HG02840 (cell line): ENCODE data around the gene GHDC.
"Not testable (repeated sequence)": the region's sequence is repeated elsewhere in the genome, so short reads cannot be mapped to it uniquely, and the experiment has no call there.

Experiments used
- ATAC-seq: cut with Tn5 transposase; IDR thresholded peaks from one replicate; pipeline ENCODE4 v1.9.1; 2021; ENCODE audit warnings: mild to moderate bottlenecking, moderate library complexity, moderate number of reproducible peaks; ENCODE audit not compliant: unreplicated experiment, low FRiP score

Gene GHDC

DNA sequence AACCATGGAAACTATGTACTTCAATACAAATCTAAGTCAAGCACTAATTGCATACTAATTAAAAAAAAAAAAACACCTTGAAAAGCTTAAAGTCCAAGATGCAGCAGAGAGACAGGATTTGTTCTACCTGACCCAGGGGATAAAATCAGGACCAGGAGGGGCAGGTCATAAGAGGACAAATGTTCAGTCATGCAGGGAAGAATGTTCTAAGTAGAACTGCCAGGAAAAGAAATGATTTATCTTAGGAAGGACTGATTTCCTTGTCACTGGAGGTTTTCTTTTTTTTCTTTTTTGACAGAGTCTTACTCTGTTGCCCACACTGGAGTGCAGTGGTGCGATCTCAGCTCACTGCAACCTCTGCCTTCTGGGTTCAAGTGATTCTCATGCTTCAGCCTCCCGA is 9.1 kb upstream of the GHDC start:
- no peak for ATAC-seq

GRCh38 chr17:42202696-42203095 is 8.4 kb upstream of the GHDC start:
- no peak for ATAC-seq

- no peak for ATAC-seq
These were observed 7.9 kb upstream of the GHDC start for GRCh38 chr17:42202159-42202558.

DNA sequence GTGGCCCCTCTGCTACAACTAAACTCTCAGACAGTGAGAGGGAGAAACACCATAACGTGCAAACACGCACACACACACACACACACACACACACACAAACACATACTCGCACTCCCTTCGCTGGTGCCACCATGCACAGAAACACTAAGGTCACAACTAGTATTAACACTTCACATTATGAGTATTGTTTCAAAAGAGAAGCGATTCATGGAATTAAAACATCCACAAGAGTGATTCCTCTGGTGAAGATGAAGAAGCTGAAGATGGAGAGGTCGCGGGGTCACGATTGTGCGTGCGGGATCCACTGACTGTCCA is 7.1 kb upstream of the GHDC start:
- ATAC-seq: no peak

DNA sequence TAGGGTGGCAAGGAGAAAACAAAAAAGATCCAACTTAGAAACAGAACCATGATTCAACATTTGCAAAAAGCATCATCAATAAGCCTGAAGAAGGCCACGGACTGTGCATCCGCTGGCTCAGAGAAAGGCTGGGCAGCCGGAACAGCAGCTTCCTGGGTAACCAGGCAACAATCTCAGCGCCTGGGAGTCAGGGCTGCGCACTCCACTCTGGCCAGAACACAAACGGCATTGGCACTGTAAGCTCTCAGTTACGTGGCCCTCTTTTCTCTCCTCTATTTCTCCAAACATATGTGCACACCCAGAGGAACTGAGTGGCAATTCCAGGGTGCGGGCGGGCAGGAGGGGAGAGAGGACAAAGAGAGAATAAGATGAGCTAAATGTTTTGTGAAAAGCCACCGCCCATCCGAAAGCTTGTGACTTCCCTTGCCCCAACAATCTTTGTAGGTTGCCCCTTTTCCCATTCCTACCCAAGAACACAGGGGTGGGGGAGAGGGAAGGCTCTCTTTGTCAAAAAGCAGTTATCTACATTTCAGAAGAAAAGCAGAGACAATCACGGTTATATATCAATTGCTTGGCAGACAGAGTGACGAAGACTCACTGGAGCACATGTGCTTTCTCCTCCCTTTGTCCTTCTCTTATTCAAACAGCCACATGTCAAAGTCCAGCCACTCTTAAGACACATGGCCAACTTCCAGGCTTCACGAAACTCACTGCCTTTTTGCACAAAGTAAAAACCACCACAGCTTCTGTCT is 6.6 kb upstream of the GHDC start:
- ATAC-seq: no peak

DNA sequence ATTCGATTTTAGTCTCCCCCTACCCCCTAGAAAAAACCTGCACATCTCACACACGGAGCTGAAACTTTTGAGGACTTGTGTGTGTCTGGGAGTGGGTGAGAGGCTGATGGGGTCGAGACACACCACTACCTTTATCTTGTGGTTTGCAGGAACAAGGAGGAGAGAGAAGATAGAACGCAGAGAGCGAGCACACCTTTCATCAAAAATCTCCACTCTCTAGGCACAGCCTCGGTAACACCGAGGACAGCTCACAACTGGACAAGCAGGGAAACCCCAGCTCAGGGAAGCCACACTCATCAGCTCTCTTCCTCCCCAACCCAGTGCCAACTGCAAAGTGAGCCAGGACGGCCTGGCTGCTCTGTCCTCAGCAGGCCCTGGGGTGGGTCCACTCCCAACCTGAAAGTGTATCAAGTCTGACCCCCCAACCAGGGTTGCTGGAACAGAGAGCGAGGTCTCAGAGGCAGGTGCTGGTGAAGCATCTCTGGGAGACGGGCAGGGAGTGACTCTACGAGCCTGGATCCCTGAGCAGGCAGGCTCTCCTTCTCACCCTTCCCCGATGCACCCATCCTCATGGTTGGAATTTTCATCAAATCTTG is 5.2 kb upstream of the GHDC start:
- no peak for ATAC-seq

GRCh38 chr17:42198897-42199296 is 4.6 kb upstream of the GHDC start:
- no peak for ATAC-seq

DNA sequence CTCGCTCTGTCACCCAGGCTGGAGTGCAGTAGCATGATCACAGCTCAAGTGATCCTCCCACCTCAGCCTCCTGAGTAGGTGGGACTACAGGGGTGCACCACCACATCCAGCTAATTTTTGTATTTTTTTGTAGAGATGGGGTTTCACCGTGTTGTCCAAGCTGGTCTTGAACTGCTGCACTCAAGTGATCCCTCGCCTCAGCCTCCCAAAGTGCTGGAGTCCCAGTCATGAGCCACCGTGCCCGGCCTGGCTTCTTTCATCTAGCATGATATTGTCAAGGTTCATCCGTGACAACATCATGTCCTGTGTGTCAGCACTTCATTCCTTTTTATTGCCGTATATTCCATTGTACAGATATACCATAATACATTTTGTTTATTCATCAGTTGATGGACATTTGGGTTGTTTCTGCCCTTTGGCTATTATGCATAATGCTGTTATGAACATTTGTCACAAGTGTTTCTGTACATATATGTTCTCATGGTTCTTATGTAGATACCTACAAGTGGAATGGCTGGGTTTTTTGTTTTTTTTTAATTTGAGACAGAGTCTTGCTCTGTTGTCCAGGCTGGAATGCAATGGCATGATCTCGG is 3.4 kb upstream of the GHDC start:
- ATAC-seq: no peak

DNA sequence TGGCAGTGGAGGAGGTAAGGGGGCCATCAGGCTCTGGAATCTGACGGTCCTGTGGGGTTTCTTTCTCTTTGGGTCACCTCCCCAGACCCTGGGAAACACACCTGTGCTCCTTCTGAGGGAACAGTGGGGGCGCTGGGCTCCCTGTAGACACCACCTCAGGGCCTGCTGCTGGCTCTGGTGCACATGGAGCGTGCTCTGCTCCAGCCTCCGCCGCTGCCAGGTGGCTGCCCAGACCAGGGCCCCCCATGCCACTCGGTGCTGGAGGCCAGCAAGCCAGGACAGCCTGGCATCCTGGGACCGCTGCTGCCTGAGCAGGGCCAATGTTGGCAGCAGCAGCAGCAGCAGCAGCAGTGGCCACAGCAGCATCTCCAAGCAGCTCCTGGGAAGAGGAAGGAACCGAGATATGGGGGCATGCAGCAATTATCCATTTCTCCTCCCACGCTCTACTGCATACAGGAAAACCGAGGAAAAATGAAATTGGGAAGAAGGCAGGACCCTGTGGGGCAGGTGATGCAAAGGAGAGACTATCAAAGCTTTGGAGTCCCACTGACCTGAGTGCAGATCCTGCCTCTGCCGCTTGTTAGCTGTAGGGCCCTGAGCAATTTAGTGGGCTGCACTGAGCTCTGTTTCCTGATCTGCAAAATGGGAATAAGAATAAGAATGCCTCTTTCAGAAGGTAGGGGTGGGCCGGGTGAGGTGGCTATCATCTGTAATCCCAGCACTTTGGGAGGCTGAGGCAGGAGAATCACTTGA is 902 bp downstream of the GHDC start:
- ATAC-seq: no peak

DNA sequence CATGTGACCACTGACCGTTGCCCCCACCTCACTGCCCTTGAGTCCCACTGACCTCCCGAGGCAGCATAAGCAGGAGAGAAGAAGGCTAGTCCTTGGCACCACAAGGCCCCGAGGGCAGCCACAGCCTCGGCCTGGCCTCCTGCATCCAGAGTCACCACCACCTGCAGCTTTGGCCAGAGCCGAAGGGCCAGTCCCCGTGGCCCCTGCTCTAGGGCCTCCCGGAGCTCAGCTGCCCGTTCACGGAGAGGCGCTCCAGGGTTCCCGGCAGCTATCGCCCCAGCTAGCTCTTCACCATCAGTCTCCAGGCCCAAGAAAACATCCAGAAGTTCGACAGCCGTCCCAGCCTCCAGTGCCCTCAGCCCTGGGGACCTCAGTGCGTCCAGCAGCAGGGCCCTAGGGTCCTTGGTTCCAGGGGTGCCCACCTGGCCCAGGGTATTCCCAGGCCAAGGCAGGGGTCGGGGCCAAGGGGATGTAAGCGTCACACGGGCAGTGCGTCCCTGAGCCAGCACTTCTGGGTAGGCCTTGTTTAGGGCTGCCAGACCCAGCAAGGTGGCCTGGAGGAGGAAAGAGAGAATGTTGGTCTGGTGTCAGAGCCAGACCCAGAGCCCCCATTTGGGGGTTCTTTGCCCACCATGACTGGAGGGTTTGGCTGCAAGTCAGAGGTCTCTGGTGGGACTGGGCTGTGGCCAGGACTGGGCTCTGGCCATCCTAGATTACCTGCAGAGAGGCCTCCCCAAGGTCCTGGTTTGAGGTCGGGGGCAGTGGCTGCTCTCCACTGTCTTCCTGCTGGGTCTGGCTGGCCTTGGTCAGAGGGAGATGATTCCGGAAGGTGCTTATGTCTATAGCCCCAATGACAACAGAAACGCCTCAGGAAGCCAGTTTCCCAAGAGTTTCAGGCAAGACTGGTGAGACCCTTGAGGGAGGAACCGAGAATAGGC is 1.8 kb downstream of the GHDC start:
- no peak for ATAC-seq

DNA sequence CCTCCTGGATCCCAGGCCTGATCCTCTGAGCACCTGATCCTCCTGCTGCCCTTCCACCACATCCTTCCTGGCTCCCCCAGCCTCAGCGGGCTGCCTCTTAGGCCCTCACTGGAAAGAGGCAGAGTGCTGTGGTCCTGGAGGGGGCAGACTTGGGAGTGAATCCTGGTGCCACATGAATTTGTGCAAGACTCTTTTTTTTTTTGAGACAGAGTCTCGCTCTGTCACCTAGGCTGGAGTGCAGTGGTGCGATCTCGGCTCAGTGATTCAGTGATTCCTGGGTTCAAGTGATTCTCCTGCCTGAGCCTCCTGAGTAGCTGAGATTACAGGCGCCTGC is 3.1 kb downstream of the GHDC start:
- ATAC-seq: no peak

GRCh38 chr17:42190491-42191274 is 3.6 kb downstream of the GHDC start:
- ATAC-seq: no peak

- ATAC-seq: no peak
These were observed 4.7 kb downstream of the GHDC start for GRCh38 chr17:42189651-42189965.

GRCh38 chr17:42188749-42189650 is 5.3 kb downstream of the GHDC start:
- ATAC-seq: no peak

DNA sequence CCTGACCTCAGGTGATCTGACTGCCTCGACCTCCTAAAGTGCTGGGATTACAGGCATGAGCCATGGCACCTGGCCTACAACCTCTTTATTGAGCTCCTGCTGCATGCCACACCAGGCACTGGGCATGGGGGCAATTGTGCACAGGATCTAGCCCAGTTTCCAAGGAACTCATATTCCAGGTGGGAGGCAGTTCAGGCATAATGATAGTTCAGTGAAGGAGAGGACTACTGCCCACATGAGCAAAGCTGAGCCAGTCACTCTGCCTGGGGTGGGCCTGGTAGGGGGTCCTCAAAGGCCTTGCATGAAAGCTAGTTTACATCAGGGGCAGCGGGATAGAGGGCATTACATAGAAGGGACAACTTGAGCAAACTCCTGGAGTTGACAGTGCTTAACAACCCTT is 6.5 kb downstream of the GHDC start:
- ATAC-seq: no peak

DNA sequence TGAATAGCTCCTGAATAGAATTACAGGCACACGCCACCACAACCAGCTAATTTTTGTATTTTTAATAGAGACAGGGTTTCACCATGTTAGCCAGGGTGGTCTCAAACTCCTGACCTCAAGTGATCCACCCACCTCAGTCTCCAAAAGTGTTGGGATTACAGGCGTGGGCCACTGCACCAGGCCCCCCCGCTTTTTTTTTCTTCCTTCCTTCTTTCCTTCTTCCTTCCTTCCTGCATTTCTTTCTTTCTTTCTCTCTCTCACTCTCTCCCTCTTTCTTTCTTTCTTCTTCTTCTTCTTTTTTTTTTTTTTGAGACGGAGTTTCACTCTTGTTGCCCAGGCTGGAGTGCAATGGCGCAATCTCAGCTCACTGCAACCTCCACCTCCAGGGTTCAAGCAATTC is 8.1 kb downstream of the GHDC start:
- ATAC-seq: not testable (repeated sequence)

DNA sequence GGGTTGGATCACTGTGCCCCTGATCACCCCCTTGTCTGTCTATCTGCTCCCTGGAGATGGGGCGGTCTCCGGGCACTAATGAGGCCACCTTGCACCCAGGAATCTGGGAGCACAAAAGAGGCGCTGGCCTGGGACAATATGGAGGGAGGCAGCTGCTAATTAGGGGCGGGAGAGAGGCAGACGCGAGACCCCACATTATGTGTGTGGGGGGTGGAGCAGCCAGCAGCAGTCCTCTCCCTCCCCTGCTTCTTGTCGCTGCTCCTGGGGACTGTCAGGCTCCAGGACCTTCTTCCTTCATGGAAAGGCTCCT is 8.7 kb downstream of the GHDC start:
- ATAC-seq: no peak

- no peak for ATAC-seq
These were observed 9.3 kb downstream of the GHDC start, which contains the start of gene HCRT for GRCh38 chr17:42184713-42185620. HCRT (minus strand) TSS chr17:42185452; CDS start chr17:42185365, 87 bp downstream.
